ENCODE results near the gene TMEM125.

DNA sequence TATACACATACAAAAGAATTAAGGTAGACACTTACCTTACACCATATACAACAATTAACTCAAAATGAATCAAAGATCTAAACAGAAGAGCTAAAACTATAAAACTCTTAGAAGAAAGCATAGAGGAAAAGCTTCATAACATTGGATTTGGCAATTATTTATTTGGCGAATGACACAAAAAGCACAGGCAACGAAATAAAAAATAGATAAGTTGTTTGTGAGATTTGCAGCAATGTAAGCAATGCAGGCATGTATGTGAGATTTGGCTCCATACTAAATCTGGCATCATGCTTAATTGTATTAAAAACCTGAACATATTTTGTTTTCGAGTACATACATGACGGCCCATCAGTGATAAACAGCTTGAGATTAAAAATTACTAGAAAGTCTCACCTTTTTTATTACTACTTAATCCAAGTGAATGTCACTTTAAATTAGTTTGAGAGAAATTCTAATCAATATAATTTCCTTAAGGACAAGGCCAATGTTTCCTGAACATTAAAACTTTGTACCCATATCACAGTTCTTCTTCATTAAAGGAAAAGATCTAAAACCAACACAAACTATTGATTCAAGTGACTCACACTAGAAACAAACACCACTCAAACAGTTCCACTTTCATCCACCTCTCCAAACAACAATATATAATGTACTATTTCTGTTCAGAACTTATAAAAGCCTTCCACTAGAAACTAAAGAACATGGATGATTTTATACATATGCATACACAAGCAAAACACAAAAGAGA is 23.1 kb upstream of the TMEM125 start:
- TF ChIP-seq POLR2A (IDR thresholded peaks at IDR 0.05): no peak
- TF ChIP-seq, protein P1, sequence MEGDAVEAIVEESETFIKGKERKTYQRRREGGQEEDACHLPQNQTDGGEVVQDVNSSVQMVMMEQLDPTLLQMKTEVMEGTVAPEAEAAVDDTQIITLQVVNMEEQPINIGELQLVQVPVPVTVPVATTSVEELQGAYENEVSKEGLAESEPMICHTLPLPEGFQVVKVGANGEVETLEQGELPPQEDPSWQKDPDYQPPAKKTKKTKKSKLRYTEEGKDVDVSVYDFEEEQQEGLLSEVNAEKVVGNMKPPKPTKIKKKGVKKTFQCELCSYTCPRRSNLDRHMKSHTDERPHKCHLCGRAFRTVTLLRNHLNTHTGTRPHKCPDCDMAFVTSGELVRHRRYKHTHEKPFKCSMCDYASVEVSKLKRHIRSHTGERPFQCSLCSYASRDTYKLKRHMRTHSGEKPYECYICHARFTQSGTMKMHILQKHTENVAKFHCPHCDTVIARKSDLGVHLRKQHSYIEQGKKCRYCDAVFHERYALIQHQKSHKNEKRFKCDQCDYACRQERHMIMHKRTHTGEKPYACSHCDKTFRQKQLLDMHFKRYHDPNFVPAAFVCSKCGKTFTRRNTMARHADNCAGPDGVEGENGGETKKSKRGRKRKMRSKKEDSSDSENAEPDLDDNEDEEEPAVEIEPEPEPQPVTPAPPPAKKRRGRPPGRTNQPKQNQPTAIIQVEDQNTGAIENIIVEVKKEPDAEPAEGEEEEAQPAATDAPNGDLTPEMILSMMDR (IDR thresholded peaks at IDR 0.05): no peak
